Stimulated activated CD4-positive, alpha-beta T cell treated with anti-CD3 and anti-CD28 coated beads, TNF-alpha, amount 100 ng/mL, for 4 hours (primary cell): Measurements from ENCODE around the gene WIPF3.
"Not testable (repeated sequence)": the region's sequence is repeated elsewhere in the genome, so short reads cannot be mapped to it uniquely, and the experiment has no call there.

Experiments used
- DNase-seq, 3 experiments: peaks; one replicate each; pipeline ENCODE4 v3.0.0-alpha.2; 2020; ENCODE audit warnings: low read depth in 3 of 3

Gene WIPF3

DNA sequence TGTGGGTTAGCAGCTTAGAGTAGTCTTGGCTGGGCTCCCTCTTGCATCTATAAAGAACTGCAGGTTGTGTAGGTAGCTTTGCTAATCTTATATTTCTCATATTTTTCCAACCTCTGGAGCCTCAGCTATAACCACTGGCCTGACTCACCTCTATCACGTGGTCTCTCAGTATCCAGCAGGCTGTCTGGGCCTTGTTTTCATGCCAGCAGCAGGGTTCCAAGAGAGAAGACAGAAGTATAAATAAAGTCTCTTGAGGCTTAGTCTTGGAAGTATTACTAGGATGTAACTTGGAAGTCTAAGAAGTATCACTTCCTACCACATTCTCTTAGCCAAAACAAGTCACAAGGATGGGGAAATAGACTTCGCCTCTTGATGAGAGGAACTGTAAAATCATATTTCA lies 73.3 kb downstream of the WIPF3 start:
- no peak for DNase-seq

GRCh38 chr7:29881724-29882123 lies 75.4 kb downstream of the WIPF3 start:
- DNase-seq: no peak

DNA sequence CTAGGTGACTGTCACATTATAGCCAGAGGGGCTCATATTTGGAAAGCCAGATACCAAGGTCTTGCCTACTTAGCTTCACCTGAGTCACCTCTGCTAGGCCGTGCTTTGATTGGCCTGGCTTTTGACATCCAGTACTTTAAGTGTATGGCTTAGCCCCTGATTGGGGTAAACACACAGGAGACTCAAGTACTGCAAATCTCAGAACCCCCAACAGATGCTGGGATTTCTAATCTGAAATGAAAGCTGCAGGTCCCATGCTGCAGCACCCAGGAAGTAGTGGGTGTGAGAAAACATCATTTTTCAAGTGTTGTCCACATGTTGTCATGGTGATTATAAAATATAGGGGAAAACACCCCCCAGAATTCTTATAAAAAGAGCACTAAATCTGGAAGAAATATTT lies 76.2 kb downstream of the WIPF3 start:
- no peak for DNase-seq

DNA sequence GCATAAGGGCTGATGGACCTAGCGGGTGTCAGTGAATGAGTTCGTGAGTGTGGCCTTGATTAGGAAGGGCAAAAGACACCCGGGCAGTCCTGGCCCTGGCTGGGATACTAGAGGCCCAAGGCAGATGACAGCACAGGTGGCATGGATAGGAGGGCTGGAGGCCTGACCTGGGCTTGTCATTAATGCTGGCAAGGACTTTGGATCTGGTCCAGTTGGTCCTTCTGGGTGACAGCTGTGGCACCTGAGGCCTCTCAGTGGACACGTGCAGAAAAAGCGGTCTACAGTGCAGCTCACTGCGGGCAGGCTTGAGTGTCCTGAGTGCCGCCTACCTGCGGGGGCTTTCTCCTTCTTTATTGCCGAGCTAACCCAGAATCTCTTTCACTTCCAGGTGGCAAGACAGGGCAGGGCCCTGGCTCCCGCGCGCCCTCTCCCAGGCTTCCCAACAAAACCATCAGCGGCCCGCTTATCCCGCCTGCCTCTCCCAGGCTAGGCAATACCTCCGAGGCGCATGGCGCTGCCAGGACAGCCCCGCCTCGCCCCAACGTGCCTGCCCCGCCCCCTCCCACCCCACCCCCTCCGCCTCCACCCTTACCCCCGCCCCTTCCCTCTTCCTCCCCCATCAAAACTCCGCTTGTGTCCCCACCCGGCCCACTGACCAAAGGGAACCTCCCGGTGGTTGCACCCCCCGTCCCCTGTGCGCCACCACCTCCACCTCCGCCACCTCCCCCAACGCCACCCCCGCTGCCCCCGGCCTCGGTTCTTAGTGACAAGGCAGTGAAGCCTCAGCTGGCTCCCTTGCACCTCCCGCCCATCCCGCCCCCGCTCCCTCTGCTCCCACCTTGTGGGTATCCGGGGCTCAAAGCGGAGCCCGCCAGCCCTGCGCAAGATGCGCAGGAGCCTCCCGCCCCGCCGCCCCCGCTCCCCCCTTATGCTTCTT lies 77.4 kb downstream of the WIPF3 start:
- DNase-seq: no peak

DNA sequence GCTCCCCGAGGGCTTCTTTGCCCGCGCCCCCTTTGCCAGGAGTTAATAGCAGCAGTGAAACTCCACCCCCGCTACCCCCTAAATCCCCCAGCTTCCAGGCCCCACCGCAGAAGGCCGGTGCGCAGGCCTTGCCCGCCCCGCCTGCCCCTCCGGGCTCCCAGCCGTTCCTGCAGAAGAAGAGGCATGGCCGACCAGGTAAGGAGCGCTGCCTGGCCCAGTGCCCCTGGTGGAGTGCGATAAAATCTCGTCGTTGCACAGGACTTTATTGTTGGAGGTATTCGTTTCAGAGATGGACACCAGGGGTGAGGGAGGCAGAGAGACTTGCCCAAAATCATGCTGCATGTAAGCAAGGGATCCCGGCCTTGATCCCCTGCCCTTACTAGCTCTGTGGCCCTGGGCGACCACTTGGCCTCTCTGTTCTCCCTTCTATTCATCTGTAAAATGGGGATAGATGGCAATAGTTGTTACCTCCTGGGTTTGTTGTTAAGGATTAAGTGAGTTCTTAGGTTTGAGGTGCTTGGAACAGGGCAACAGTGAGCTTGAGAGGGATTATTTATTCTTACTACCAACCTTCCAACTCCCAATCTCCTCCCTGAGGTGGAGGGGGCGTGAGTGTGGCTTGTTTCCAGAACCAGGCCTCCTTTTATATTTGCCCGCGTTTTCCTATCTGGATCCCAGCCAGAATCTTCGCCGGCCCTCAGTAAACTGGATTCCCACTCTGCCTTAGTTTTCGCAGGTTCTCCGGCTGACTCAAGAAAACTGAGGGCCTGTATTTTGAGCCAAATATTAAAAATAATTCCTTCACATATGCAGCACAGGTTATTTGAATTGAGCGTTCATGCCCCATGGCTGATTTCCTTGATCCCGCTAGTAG lies 78.3 kb downstream of the WIPF3 start:
- no peak for DNase-seq

- no peak for DNase-seq
These were observed 79.3 kb downstream of the WIPF3 start for GRCh38 chr7:29885626-29886025.

GRCh38 chr7:29886827-29887226 lies 80.5 kb downstream of the WIPF3 start:
- no peak for DNase-seq

DNA sequence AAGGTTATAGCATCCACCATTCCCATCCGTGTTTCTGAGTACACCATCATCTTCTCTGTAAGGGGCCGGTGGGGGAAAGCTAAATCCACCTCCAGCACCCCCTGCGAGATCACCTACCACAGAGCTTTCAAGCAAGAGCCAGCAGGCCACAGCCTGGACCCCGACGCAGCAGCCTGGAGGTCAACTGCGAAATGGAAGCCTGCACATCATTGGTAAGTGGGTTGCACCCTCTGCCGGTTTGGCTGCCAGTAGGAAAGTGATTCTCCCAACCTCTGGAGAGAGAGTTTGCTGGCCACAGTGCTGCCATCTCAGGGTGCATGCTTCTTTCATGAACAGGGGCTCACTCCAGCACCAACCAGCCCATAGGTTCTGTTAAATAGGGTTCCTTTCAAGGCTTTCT lies 81.7 kb downstream of the WIPF3 start:
- DNase-seq: no peak

DNA sequence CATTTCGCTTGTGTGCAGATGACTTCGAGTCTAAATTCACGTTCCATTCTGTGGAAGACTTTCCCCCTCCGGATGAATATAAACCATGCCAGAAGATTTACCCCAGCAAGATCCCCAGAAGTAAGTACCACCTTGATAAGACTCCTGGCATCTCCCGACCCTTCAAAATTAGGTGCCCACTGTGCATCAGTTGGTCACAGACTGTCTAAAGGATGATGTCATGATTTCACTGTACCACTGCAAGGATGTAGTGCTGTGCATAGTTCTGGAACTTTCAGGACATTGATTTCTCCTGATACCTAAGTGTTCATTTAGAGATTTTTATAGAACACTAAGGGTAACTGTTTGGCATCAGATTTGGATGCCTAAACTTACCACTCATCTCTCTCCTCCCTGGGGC lies 83.0 kb downstream of the WIPF3 start:
- no peak for DNase-seq

DNA sequence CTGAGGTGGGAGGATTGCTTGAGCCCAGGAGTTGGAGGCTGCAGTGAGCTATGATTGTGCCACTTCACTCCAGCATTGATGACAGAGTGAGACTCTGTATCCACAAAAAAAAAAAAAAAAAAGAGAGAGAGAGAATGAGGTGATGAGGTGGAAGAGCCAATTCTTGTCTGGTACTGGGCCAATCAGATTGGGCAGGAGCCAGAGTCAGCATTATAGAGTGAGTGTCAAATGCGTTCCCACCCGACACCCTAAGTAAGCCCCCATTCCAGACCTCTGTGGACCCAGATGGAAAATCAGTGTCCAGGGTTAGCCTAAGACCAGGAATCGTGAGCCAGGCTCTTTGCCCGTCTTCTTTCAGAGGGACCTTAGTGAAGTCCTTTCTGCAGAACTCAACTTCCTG lies 83.9 kb downstream of the WIPF3 start:
- DNase-seq: no peak

DNA sequence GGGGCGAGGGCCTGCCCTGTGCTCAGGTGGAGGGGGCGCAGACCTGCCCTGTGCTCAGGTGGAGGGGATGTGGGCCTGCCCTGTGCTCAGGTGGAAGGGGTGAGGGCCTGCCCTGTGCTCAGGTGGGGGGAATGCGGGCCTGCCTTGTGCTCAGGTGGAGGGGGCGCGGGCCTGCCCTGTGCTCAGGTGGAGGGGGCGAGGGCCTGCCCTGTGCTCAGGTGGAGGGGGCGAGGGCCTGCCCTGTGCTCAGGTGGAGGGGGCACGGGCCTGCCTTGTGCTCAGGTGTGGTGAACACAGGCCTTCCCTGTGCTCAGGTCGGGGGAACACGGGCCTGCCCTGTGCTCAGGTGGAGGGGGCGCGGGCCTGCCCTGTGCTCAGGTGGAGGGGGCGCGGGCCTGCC lies 84.5 kb downstream of the WIPF3 start:
- not testable (repeated sequence) for DNase-seq

DNA sequence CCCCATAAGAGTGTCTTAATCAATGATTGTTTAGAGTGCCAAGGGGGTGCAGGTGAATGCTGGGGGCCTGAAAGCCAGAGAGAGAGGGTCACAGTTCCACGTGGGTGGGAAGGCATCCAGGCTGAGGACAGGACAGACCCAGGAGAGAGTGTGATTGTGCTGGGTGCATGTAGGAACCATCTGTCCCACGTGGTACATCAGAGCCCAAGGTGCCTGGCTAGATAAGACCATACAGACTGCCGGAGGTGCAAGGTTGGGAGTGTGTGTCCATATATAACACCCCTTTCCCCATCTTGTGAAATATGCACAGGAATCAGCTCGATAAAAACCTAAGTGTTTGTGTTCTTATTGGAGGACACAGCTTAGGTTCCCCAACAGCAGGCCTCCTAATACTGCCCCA lies 85.5 kb downstream of the WIPF3 start:
- no peak for DNase-seq

DNA sequence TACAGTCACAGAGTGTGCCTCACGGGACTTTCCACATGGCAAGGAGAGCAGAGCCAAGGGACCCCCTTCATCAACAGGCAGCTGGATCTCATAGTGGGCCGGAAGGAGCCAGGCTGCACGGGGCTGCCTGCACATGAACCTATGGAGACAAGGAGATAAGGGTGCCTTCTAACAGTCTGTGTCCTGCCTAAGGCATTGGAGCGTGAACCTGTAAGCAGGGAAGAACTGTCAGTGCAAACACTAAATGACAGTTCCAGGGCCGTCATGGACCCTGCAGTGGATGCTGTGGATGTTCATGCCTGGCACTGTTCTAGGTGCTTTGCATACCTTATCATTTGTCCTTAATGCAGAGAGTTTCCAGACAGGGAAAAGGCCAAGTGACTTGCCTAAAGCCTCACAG lies 85.9 kb downstream of the WIPF3 start:
- no peak for DNase-seq

DNA sequence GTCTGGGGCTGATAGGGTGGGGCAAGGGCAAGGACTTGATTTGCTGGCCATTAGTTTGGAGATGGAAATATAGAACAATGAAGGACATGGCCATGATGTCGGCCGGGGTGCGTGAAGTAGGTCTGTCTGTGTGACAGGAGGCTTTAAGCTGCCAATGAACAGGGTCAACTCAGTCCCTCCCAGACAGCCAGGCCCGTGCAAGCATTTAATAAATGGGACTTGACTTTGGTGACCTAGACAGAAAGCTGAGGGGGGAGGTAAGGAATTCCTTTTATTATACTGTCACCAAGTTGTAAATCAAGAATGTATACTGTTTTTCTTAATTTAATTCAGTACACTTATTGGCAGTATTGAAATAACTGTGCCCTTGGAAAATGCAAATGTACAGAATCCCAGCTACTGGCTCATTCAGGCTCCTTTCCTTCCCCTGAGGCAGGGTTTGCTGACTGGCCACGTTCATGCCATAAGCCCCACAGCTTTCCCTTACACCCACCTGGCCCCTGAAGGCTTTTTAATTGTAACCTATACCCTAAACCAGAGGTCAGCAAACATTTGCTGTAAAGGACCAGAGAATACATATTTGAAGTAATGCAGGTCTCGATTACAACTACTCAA lies 87.2 kb downstream of the WIPF3 start:
- no peak for DNase-seq

DNA sequence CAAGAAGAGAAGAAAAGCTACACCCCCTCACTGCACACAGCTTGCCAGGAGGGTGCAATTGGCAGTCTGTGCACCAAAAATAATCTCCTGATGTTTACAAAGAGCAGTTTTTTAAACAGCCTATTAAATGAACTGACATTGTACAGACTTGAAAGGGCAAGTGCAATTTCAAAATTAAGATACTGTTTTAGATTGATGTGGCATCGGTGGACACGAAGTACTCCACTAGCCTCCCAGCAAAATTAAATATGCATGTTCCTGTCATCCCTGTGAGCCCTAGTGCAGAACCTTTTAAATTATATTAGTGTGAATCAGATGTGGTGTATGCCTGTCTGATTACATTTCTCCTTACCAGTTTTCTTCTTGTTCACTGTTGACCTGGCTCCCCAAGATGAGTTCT lies 87.9 kb downstream of the WIPF3 start:
- DNase-seq: no peak

- no peak for DNase-seq
These were observed 89.3 kb downstream of the WIPF3 start for GRCh38 chr7:29895559-29895958.

DNA sequence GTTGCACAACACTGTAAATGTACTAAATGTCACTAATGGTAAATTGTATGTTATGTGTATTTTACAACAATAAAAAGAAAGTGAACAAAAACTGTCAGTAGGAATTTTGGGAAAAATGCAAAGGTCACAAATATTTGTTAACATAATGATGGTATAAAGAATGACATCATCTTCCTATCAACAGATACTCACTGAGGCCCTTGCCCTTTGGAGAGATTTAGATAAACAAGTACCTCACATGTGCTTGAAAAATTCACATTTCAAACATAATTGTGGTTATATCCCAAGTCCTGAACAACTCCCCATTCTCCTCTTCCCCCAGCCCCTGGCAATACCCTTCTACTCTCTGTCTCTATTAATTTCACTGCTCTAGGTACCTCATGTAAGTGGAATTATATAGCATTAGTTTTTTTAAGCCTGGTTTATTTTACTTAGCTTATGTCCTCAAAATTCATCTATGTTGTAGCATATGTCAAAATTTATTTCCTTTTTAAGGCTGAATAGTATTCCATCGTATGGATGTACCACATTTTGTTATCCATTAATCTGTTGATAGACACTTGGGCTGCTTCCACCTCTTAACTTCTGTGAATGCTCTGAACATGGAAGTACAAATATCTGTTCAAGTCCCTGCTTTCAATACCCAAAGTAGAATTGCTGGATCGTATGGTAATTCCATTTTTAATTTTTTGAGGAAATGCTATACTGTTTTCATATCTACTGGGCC lies 90.5 kb downstream of the WIPF3 start:
- no peak for DNase-seq

- DNase-seq: no peak
These were observed 92.0 kb downstream of the WIPF3 start for GRCh38 chr7:29898301-29898700.

- DNase-seq: no peak
These were observed 94.4 kb downstream of the WIPF3 start for GRCh38 chr7:29900745-29901144.

GRCh38 chr7:29906200-29907022 lies 100.1 kb downstream of the WIPF3 start:
- DNase-seq: no peak

- DNase-seq: no peak
These were observed 107.9 kb downstream of the WIPF3 start for GRCh38 chr7:29914180-29914579.
